Measurements from ENCODE around the gene RBFOX2.

RBFOX2 gene

GRCh38 chr22:35734517-35734827 lies 294.2 kb downstream of the RBFOX2 start:
- no peak overlapping the region for H3K4me3 Mint-ChIP-seq
- no peak for TF ChIP-seq CTCF (IDR thresholded peaks at IDR 0.05; ENCODE audit: unreplicated experiment in 3 of 3)
- H3K9me3 Mint-ChIP-seq: no peaks in the 10 kb centered on the region
- peaks cover 40% of the 10 kb centered on the region for H3K36me3 Mint-ChIP-seq (ENCODE audit: low read depth)
- peaks cover 6% of the 10 kb centered on the region for H3K27me3 Mint-ChIP-seq (ENCODE audit: low read depth)
- peaks cover 63% of the 10 kb centered on the region for H3K4me1 Mint-ChIP-seq
- peak overlapping the region in 2 of 3 experiments; percentile 50 to 75 for H3K27ac Mint-ChIP-seq

GRCh38 chr22:35733791-35734516 lies 294.7 kb downstream of the RBFOX2 start:
- no peak for TF ChIP-seq CTCF (IDR thresholded peaks at IDR 0.05; ENCODE audit: unreplicated experiment in 3 of 3)
- peak overlapping the region; percentile 50 to 75 (median 74) for H3K27ac Mint-ChIP-seq
- H3K4me3 Mint-ChIP-seq: no peak overlapping the region
- no peaks in the 10 kb centered on the region for H3K9me3 Mint-ChIP-seq
- H3K36me3 Mint-ChIP-seq (ENCODE audit: low read depth): peaks cover 35% of the 10 kb centered on the region
- H3K27me3 Mint-ChIP-seq (ENCODE audit: low read depth): peaks cover 6% of the 10 kb centered on the region
- H3K4me1 Mint-ChIP-seq: peaks cover 63% of the 10 kb centered on the region

- Mint-ChIP-seq H3K4me3 (no peak overlapping the region), H3K27me3 (ENCODE audit: low read depth) (peaks cover 6% of the 10 kb centered on the region), H3K36me3 (ENCODE audit: low read depth) (peaks cover 26% of the 10 kb centered on the region), H3K4me1 (peaks cover 63% of the 10 kb centered on the region), H3K9me3 (no peaks in the 10 kb centered on the region), H3K27ac (no peak overlapping the region)
- no peak for TF ChIP-seq CTCF (IDR thresholded peaks at IDR 0.05; ENCODE audit: unreplicated experiment in 3 of 3)
These were observed 295.6 kb downstream of the RBFOX2 start for GRCh38 chr22:35733036-35733435.

- no peaks in the 10 kb centered on the region for H3K9me3 Mint-ChIP-seq
- no peak for TF ChIP-seq CTCF (IDR thresholded peaks at IDR 0.05; ENCODE audit: unreplicated experiment in 3 of 3)
- H3K4me1 Mint-ChIP-seq: peaks cover 65% of the 10 kb centered on the region
- peaks cover 6% of the 10 kb centered on the region for H3K27me3 Mint-ChIP-seq (ENCODE audit: low read depth)
- peak overlapping the region in 1 of 3 experiments; percentile 43 for H3K27ac Mint-ChIP-seq
- peaks cover 16% of the 10 kb centered on the region for H3K36me3 Mint-ChIP-seq (ENCODE audit: low read depth)
- no peak overlapping the region for H3K4me3 Mint-ChIP-seq
These were observed 296.5 kb downstream of the RBFOX2 start for GRCh38 chr22:35732116-35732515.

- Mint-ChIP-seq H3K9me3 (no peaks in the 10 kb centered on the region), H3K27ac (peak overlapping the region in 1 of 3 experiments; percentile 43), H3K4me1 (peaks cover 67% of the 10 kb centered on the region), H3K36me3 (ENCODE audit: low read depth) (peaks cover 8% of the 10 kb centered on the region), H3K27me3 (ENCODE audit: low read depth) (peaks cover 6% of the 10 kb centered on the region), H3K4me3 (no peak overlapping the region)
- TF ChIP-seq CTCF (IDR thresholded peaks at IDR 0.05; ENCODE audit: unreplicated experiment in 3 of 3): no peak
These were observed 297.3 kb downstream of the RBFOX2 start for GRCh38 chr22:35731321-35731720.

- Mint-ChIP-seq H3K4me1 (peaks cover 66% of the 10 kb centered on the region), H3K27ac (peak overlapping the region in 1 of 3 experiments; percentile 1), H3K36me3 (ENCODE audit: low read depth) (no peaks in the 10 kb centered on the region), H3K9me3 (no peaks in the 10 kb centered on the region), H3K4me3 (no peak overlapping the region), H3K27me3 (ENCODE audit: low read depth) (peaks cover 6% of the 10 kb centered on the region)
- TF ChIP-seq CTCF (IDR thresholded peaks at IDR 0.05; ENCODE audit: unreplicated experiment in 3 of 3): no peak
These were observed 299.3 kb downstream of the RBFOX2 start for GRCh38 chr22:35729309-35729698.

All from nephron (organoid).